HCT116 (cell line): Measurements from ENCODE around the gene DISP2.

Experiments used
- ATF3 ChIP-seq: IDR thresholded peaks from 2 replicates; pipeline ENCODE4 v1.6.1; 2012
- CEBPB ChIP-seq: IDR thresholded peaks from 2 replicates; pipeline ENCODE4 v1.6.1; 2012; ENCODE audit warnings: low read depth
- CTCF ChIP-seq, 3 experiments: fragments of 200-600 bp in 1 of 3; sonication (generic) in 1 of 3; IDR thresholded peaks in 2 of 3; conservative IDR thresholded peaks in 1 of 3; 2 replicates each; pipeline ENCODE4 v1.5.1; 2012 to 2017; ENCODE audit warnings: low read depth in 2 of 3, low read length in 2 of 3, antibody characterized with exemption in 1 of 3, borderline replicate concordance in 1 of 3, control low read depth in 1 of 3, mild to moderate bottlenecking in 1 of 3, mixed read lengths in 1 of 3, mixed run types in 1 of 3, moderate library complexity in 1 of 3; ENCODE audit not compliant: insufficient read depth in 1 of 3
- ELF1 ChIP-seq: IDR thresholded peaks from 2 replicates; pipeline ENCODE4 v1.6.1; 2012; ENCODE audit warnings: low read depth, borderline replicate concordance
- EZH2 ChIP-seq: fragments of 200-600 bp; sonication (generic); IDR thresholded peaks from 2 replicates; pipeline ENCODE4 v1.6.1; 2017; ENCODE audit warnings: antibody characterized with exemption, mixed run types
- MAX ChIP-seq: IDR thresholded peaks from 2 replicates; pipeline ENCODE4 v1.6.1; 2012
- POLR2A ChIP-seq: IDR thresholded peaks from 2 replicates; pipeline ENCODE4 v1.7.0; 2011; ENCODE audit warnings: borderline replicate concordance; ENCODE audit not compliant: insufficient read depth, insufficient read length; ENCODE audit errors: extremely low read depth
- POLR2AphosphoS5 ChIP-seq: IDR thresholded peaks from 2 replicates; pipeline ENCODE4 v1.6.1; 2011; ENCODE audit warnings: mild to moderate bottlenecking, low read depth, low read length, moderate library complexity
- RAD21 ChIP-seq: IDR thresholded peaks from 2 replicates; pipeline ENCODE4 v1.6.1; 2012; ENCODE audit warnings: low read depth, mild to moderate bottlenecking
- SIN3A ChIP-seq: IDR thresholded peaks from 2 replicates; pipeline ENCODE4 v1.6.1; 2012; ENCODE audit warnings: low read depth
- SP1 ChIP-seq: IDR thresholded peaks from 2 replicates; pipeline ENCODE4 v1.6.1; 2012; ENCODE audit warnings: low read depth
- TCF7L2 ChIP-seq: IDR thresholded peaks from 2 replicates; pipeline ENCODE4 v1.7.0; 2011; ENCODE audit warnings: borderline replicate concordance, inconsistent platforms; ENCODE audit not compliant: insufficient read depth, insufficient read length; ENCODE audit errors: extremely low read depth
- YY1 ChIP-seq: IDR thresholded peaks from 2 replicates; pipeline ENCODE4 v1.6.1; 2011; ENCODE audit warnings: low read length, low read depth, moderate library complexity, mild to moderate bottlenecking; ENCODE audit not compliant: insufficient replicate concordance; ENCODE audit errors: extremely low read depth
- TF ChIP-seq, protein P1 (sequence below): IDR thresholded peaks from 2 replicates; pipeline ENCODE4 v1.6.1; 2011; ENCODE audit warnings: mild to moderate bottlenecking, low read length, moderate library complexity; ENCODE audit not compliant: insufficient replicate concordance; ENCODE audit errors: extremely low read depth

DNA sequence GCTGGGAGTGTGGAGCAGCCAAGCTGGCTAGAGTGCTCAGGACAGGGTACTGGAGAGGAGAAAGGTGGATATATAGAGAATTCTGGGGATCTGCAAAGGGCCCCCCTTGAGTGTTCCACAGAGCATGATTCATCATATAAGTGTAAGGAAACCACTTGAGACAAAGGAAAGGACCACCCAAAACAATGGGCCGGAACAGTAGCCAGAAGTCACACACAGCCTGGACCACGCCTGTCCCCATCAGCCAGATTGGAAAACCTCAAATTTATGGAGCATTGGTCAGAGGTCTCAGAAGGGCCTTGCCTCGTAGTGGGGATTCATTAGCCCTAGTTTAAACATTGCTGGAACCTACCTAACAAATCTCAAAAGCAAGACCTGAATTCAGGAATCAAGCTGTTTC, 19.6 kb downstream of the DISP2 start:
- no peak for TF ChIP-seq EZH2
- no peak for TF ChIP-seq MAX
- no peak for TF ChIP-seq POLR2AphosphoS5
- TF ChIP-seq CTCF (IDR thresholded peaks at IDR 0.05 in 2 of 3, conservative IDR thresholded peaks at IDR 0.05 in 1 of 3; ENCODE audit: borderline replicate concordance in 1 of 3, insufficient read depth in 1 of 3, low read depth in 2 of 3, low read length in 2 of 3) = no peak
- no peak for TF ChIP-seq POLR2A
- TF ChIP-seq, protein P1, sequence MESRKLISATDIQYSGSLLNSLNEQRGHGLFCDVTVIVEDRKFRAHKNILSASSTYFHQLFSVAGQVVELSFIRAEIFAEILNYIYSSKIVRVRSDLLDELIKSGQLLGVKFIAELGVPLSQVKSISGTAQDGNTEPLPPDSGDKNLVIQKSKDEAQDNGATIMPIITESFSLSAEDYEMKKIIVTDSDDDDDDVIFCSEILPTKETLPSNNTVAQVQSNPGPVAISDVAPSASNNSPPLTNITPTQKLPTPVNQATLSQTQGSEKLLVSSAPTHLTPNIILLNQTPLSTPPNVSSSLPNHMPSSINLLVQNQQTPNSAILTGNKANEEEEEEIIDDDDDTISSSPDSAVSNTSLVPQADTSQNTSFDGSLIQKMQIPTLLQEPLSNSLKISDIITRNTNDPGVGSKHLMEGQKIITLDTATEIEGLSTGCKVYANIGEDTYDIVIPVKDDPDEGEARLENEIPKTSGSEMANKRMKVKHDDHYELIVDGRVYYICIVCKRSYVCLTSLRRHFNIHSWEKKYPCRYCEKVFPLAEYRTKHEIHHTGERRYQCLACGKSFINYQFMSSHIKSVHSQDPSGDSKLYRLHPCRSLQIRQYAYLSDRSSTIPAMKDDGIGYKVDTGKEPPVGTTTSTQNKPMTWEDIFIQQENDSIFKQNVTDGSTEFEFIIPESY = no peak
- TF ChIP-seq RAD21 = no peak
- TF ChIP-seq ATF3 = no peak
- no peak for TF ChIP-seq SIN3A
- TF ChIP-seq YY1 = no peak
- no peak for TF ChIP-seq ELF1
- no peak for TF ChIP-seq TCF7L2
- TF ChIP-seq CEBPB = no peak
- TF ChIP-seq SP1 = no peak
